Measurements from ENCODE around the gene SNU13.
"Not testable (repeated sequence)": the region's sequence is repeated elsewhere in the genome, so short reads cannot be mapped to it uniquely, and the experiment has no call there.

The SNU13 gene

DNA sequence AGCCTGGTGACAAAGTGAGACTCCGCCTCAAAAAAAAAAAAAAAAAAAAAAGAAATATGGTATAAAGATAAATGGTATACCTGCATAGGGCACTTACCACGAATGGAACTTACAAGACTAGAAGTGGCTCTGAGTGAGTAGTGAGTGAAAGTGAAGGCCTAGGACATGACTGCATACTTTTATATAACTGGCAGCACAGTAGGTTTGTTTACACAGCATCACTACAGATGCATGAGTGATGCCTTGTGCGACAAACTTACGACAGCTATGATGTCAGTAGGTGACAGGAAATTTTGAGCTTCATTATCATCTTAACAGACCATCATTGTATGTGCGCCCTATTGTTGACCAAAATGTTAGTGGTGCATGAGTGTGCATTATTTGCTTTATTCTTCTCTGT is 49.9 kb downstream of the SNU13 start:
- Histone ChIP-seq H3K9me3 (replicated peaks in 1 of 2; ENCODE audit: control insufficient read depth in 2 of 2, insufficient read depth in 1 of 2, low read depth in 1 of 2, low read length in 2 of 2) (no peaks in the 10 kb centered on the region), H2AFZ (ENCODE audit: low read length) (no peak overlapping the region), H3K4me1 (ENCODE audit: control insufficient read depth in 2 of 2, insufficient read depth in 1 of 2, low read depth in 1 of 2, low read length in 2 of 2) (no peaks in the 10 kb centered on the region), H3K9ac (ENCODE audit: low read depth, low read length, poor library complexity) (no peak overlapping the region), H3K36me3 (replicated peaks in 1 of 2; ENCODE audit: control insufficient read depth in 2 of 2, insufficient read depth in 2 of 2, low read length in 2 of 2) (peaks cover 50 to 95% of the 10 kb centered on the region in 2 donors), H3K79me1 (ENCODE audit: low read depth, low read length) (peaks cover 5% of the 10 kb centered on the region), H3K4ac (ENCODE audit: low read length) (no peak overlapping the region), H3K14ac (ENCODE audit: low read length) (no peak overlapping the region), H2BK12ac (ENCODE audit: low read length) (no peak overlapping the region), H3K27ac (replicated peaks; ENCODE audit: low read length) (no peak overlapping the region), H2BK120ac (ENCODE audit: low read depth, low read length) (no peak overlapping the region), H3K4me3 (ENCODE audit: low read length in 2 of 2) (no peak overlapping the region), H3K18ac (ENCODE audit: low read length) (no peak overlapping the region), H2BK15ac (ENCODE audit: low read length) (no peak overlapping the region), H4K91ac (ENCODE audit: low read depth, low read length, poor library complexity) (no peak overlapping the region), H2AK5ac (ENCODE audit: low read depth, low read length) (no peak overlapping the region), H3K23ac (ENCODE audit: low read depth, low read length, poor library complexity) (no peak overlapping the region), H3K4me2 (ENCODE audit: insufficient read depth, low read length, poor library complexity, severe bottlenecking) (no peak overlapping the region), H2BK5ac (ENCODE audit: low read length) (no peak overlapping the region), H3K27me3 (ENCODE audit: control insufficient read depth in 3 of 3, insufficient read depth in 3 of 3, low read depth in 1 of 3, low read length in 3 of 3) (no peaks in the 10 kb centered on the region), H4K8ac (ENCODE audit: low read depth, low read length) (no peak overlapping the region)
- WGBS, 2 donors (ENCODE audit: extremely low coverage in 2 of 2, insufficient read length in 2 of 2, insufficient replicate concordance in 1 of 2) = no CpG with 5 or more reads among the region's 5 CpGs
- DNase-seq (ENCODE audit: low spot score) = no peak

DNA sequence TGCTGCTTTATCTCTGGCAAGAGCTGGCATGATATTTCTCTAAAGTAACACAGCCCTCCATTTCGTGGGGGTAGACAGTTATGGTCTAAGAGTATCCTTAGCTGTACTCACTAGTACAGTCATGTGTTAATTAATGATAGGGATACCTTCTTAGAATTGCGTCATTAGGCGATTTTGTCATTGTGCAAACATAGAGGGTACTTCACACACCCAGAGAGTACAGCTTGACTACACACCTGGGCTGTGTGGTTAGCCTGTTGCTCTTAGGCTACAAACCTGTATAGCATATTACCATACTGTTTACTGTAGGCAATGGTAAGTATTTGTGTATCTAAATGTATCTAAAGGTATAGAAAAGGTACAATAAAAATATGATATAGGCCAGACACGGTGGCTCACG is 50.5 kb downstream of the SNU13 start:
- peaks cover 50 to 97% of the 10 kb centered on the region in 2 donors for H3K36me3 ChIP-seq (replicated peaks in 1 of 2; ENCODE audit: control insufficient read depth in 2 of 2, insufficient read depth in 2 of 2, low read length in 2 of 2)
- no peak overlapping the region for H3K14ac ChIP-seq (ENCODE audit: low read length)
- no peak overlapping the region for H3K4ac ChIP-seq (ENCODE audit: low read length)
- H2BK12ac ChIP-seq (ENCODE audit: low read length) = no peak overlapping the region
- no peak overlapping the region for H3K4me3 ChIP-seq (ENCODE audit: low read length in 2 of 2)
- no CpG with 5 or more reads among the region's 5 CpGs for WGBS, 2 donors (ENCODE audit: extremely low coverage in 2 of 2, insufficient read length in 2 of 2, insufficient replicate concordance in 1 of 2)
- no peak overlapping the region for H3K18ac ChIP-seq (ENCODE audit: low read length)
- H3K27ac ChIP-seq (replicated peaks; ENCODE audit: low read length) = no peak overlapping the region
- DNase-seq (ENCODE audit: low spot score) = no peak
- H2AFZ ChIP-seq (ENCODE audit: low read length) = no peak overlapping the region
- H2BK15ac ChIP-seq (ENCODE audit: low read length) = no peak overlapping the region
- H3K9me3 ChIP-seq (replicated peaks in 1 of 2; ENCODE audit: control insufficient read depth in 2 of 2, insufficient read depth in 1 of 2, low read depth in 1 of 2, low read length in 2 of 2) = no peaks in the 10 kb centered on the region
- peaks cover 5% of the 10 kb centered on the region for H3K79me1 ChIP-seq (ENCODE audit: low read depth, low read length)
- no peak overlapping the region for H3K9ac ChIP-seq (ENCODE audit: low read depth, low read length, poor library complexity)
- H2BK5ac ChIP-seq (ENCODE audit: low read length) = no peak overlapping the region
- H2BK120ac ChIP-seq (ENCODE audit: low read depth, low read length) = no peak overlapping the region
- H4K91ac ChIP-seq (ENCODE audit: low read depth, low read length, poor library complexity) = no peak overlapping the region
- no peaks in the 10 kb centered on the region for H3K4me1 ChIP-seq (ENCODE audit: control insufficient read depth in 2 of 2, insufficient read depth in 1 of 2, low read depth in 1 of 2, low read length in 2 of 2)
- no peak overlapping the region for H2AK5ac ChIP-seq (ENCODE audit: low read depth, low read length)
- H3K4me2 ChIP-seq (ENCODE audit: insufficient read depth, low read length, poor library complexity, severe bottlenecking) = no peak overlapping the region
- no peak overlapping the region for H3K23ac ChIP-seq (ENCODE audit: low read depth, low read length, poor library complexity)
- no peak overlapping the region for H4K8ac ChIP-seq (ENCODE audit: low read depth, low read length)
- H3K27me3 ChIP-seq (ENCODE audit: control insufficient read depth in 3 of 3, insufficient read depth in 3 of 3, low read depth in 1 of 3, low read length in 3 of 3) = no peaks in the 10 kb centered on the region

DNA sequence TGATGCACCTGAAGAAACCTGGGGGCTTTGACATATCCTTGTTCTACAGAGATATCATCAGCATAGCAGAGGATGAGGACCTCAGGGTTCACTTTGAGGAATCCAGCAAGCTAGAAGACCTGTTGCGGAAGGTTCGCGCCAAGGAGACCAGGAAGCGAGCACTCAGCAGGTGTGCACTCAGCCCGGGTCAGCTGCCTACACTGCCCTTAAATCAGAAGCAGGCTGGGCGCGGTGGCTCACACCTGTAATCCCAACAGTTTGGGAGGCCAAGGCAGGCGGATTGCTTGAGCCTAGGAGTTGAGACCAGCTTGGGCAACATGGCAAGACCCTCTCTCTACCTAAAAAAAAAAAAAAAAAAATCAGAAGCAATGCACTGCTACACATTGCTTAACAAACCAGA is 51.0 kb downstream of the SNU13 start:
- not testable (repeated sequence) for H2BK15ac ChIP-seq (ENCODE audit: low read length); H3K18ac ChIP-seq (ENCODE audit: low read length); H3K4me3 ChIP-seq (ENCODE audit: low read length in 2 of 2); H2AK5ac ChIP-seq (ENCODE audit: low read depth, low read length); H3K79me1 ChIP-seq (ENCODE audit: low read depth, low read length); H3K9me3 ChIP-seq (replicated peaks in 1 of 2; ENCODE audit: control insufficient read depth in 2 of 2, insufficient read depth in 1 of 2, low read depth in 1 of 2, low read length in 2 of 2); DNase-seq (ENCODE audit: low spot score); H2AFZ ChIP-seq (ENCODE audit: low read length); H3K4me1 ChIP-seq (ENCODE audit: control insufficient read depth in 2 of 2, insufficient read depth in 1 of 2, low read depth in 1 of 2, low read length in 2 of 2); H4K91ac ChIP-seq (ENCODE audit: low read depth, low read length, poor library complexity); H2BK5ac ChIP-seq (ENCODE audit: low read length); H4K8ac ChIP-seq (ENCODE audit: low read depth, low read length); H2BK120ac ChIP-seq (ENCODE audit: low read depth, low read length); H3K27me3 ChIP-seq (ENCODE audit: control insufficient read depth in 3 of 3, insufficient read depth in 3 of 3, low read depth in 1 of 3, low read length in 3 of 3); H3K9ac ChIP-seq (ENCODE audit: low read depth, low read length, poor library complexity); H2BK12ac ChIP-seq (ENCODE audit: low read length); H3K27ac ChIP-seq (replicated peaks; ENCODE audit: low read length); H3K4me2 ChIP-seq (ENCODE audit: insufficient read depth, low read length, poor library complexity, severe bottlenecking); H3K4ac ChIP-seq (ENCODE audit: low read length); H3K14ac ChIP-seq (ENCODE audit: low read length); H3K23ac ChIP-seq (ENCODE audit: low read depth, low read length, poor library complexity)
- peaks cover 48 to 96% of the 10 kb centered on the region in 2 donors for H3K36me3 ChIP-seq (replicated peaks in 1 of 2; ENCODE audit: control insufficient read depth in 2 of 2, insufficient read depth in 2 of 2, low read length in 2 of 2)
- WGBS, 2 donors (ENCODE audit: extremely low coverage in 2 of 2, insufficient read length in 2 of 2, insufficient replicate concordance in 1 of 2) = no CpG with 5 or more reads among the region's 8 CpGs

DNA sequence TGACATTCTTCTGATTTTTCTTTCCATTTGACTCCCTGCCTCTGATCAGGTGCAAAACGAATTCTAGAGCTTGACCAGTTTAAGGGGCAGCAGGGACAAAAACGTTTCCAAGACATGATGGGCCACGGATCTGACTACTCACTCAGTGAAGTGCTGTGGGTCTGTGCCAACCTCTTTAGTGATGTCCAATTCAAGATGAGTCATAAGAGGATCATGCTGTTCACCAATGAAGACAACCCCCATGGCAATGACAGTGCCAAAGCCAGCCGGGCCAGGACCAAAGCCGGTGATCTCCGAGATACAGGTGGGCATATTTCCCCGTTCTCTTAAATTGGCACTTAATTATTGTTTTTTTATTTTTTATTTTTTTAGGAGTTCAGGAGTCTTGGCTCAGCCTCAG is 52.2 kb downstream of the SNU13 start:
- no peak overlapping the region for H2BK12ac ChIP-seq (ENCODE audit: low read length)
- H2AFZ ChIP-seq (ENCODE audit: low read length) = no peak overlapping the region
- no peak overlapping the region for H3K9ac ChIP-seq (ENCODE audit: low read depth, low read length, poor library complexity)
- H2BK15ac ChIP-seq (ENCODE audit: low read length) = no peak overlapping the region
- no peak overlapping the region for H3K23ac ChIP-seq (ENCODE audit: low read depth, low read length, poor library complexity)
- no peaks in the 10 kb centered on the region for H3K9me3 ChIP-seq (replicated peaks in 1 of 2; ENCODE audit: control insufficient read depth in 2 of 2, insufficient read depth in 1 of 2, low read depth in 1 of 2, low read length in 2 of 2)
- DNase-seq (ENCODE audit: low spot score) = no peak
- no peak overlapping the region for H3K4me2 ChIP-seq (ENCODE audit: insufficient read depth, low read length, poor library complexity, severe bottlenecking)
- H2BK120ac ChIP-seq (ENCODE audit: low read depth, low read length) = no peak overlapping the region
- peaks cover 5% of the 10 kb centered on the region for H3K79me1 ChIP-seq (ENCODE audit: low read depth, low read length)
- H2AK5ac ChIP-seq (ENCODE audit: low read depth, low read length) = no peak overlapping the region
- no CpG with 5 or more reads among the region's 7 CpGs for WGBS, 2 donors (ENCODE audit: extremely low coverage in 2 of 2, insufficient read length in 2 of 2, insufficient replicate concordance in 1 of 2)
- no peak overlapping the region for H3K4me3 ChIP-seq (ENCODE audit: low read length in 2 of 2)
- H3K27ac ChIP-seq (replicated peaks; ENCODE audit: low read length) = no peak overlapping the region
- H3K36me3 ChIP-seq (replicated peaks in 1 of 2; ENCODE audit: control insufficient read depth in 2 of 2, insufficient read depth in 2 of 2, low read length in 2 of 2) = peaks cover 48 to 94% of the 10 kb centered on the region in 2 donors
- no peaks in the 10 kb centered on the region for H3K27me3 ChIP-seq (ENCODE audit: control insufficient read depth in 3 of 3, insufficient read depth in 3 of 3, low read depth in 1 of 3, low read length in 3 of 3)
- H3K4me1 ChIP-seq (ENCODE audit: control insufficient read depth in 2 of 2, insufficient read depth in 1 of 2, low read depth in 1 of 2, low read length in 2 of 2) = no peaks in the 10 kb centered on the region
- no peak overlapping the region for H4K8ac ChIP-seq (ENCODE audit: low read depth, low read length)
- no peak overlapping the region for H2BK5ac ChIP-seq (ENCODE audit: low read length)
- H3K18ac ChIP-seq (ENCODE audit: low read length) = no peak overlapping the region
- no peak overlapping the region for H3K4ac ChIP-seq (ENCODE audit: low read length)
- no peak overlapping the region for H3K14ac ChIP-seq (ENCODE audit: low read length)
- H4K91ac ChIP-seq (ENCODE audit: low read depth, low read length, poor library complexity) = no peak overlapping the region
